ENCODE data around the gene CATSPERE. TPM values are rescaled to one million over a fixed set of nuclear protein-coding genes. Genes with fewer than 3 reads are reported as not detected.
"Not testable (repeated sequence)": the region's sequence is repeated elsewhere in the genome, so short reads cannot be mapped to it uniquely, and the experiment has no call there.

Gene CATSPERE
- total RNA-seq, 4 donors from 2014 or later, result 0.45 to 1.4 (median 0.55) TPM

DNA sequence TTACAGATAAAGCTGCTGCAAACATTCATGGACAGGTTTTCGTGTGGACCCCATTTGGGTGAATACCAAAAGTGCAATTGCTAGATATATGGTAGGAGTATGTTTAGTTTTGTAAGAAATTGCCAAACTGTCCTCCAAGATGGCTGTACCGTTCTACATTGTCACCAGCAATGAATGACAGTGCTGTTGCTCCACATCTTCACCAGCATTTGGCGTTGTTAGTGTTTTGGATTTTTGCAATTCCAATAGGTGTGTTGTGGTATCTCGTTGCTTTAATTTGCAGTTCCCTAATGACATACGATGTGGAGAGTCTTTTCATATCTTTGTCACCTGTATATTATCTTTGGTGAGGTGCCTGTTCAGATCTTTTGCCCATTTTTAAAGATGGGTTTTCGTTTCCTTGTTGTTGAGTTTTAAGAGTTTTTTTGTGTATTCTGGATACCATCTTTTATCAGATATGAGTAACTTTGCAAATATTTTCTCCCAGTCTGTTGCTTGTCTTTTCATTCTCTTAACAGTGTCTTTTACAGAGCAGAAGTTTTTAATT, 12.1 kb downstream of the CATSPERE start:
- Histone ChIP-seq H3K9me3 (peaks cover 5% of the 10 kb centered on the region), H3K27ac (no peak overlapping the region), H3K4me1 (no peaks in the 10 kb centered on the region), H3K27me3 (no peaks in the 10 kb centered on the region), H3K4me3 (no peak overlapping the region), H3K36me3 (no peaks in the 10 kb centered on the region)
- WGBS, result 93% methylated on average over 6 of the region's 6 CpGs
- no peak for DNase-seq (ENCODE audit: low spot score in 2 of 2)
- TF ChIP-seq, protein P1, sequence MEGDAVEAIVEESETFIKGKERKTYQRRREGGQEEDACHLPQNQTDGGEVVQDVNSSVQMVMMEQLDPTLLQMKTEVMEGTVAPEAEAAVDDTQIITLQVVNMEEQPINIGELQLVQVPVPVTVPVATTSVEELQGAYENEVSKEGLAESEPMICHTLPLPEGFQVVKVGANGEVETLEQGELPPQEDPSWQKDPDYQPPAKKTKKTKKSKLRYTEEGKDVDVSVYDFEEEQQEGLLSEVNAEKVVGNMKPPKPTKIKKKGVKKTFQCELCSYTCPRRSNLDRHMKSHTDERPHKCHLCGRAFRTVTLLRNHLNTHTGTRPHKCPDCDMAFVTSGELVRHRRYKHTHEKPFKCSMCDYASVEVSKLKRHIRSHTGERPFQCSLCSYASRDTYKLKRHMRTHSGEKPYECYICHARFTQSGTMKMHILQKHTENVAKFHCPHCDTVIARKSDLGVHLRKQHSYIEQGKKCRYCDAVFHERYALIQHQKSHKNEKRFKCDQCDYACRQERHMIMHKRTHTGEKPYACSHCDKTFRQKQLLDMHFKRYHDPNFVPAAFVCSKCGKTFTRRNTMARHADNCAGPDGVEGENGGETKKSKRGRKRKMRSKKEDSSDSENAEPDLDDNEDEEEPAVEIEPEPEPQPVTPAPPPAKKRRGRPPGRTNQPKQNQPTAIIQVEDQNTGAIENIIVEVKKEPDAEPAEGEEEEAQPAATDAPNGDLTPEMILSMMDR (IDR thresholded peaks at IDR 0.05), result no peak
- TF ChIP-seq EP300 (IDR thresholded peaks at IDR 0.05) (no peak), POLR2A (IDR thresholded peaks at IDR 0.05) (no peak), POLR2AphosphoS5 (IDR thresholded peaks at IDR 0.05) (no peak)

DNA sequence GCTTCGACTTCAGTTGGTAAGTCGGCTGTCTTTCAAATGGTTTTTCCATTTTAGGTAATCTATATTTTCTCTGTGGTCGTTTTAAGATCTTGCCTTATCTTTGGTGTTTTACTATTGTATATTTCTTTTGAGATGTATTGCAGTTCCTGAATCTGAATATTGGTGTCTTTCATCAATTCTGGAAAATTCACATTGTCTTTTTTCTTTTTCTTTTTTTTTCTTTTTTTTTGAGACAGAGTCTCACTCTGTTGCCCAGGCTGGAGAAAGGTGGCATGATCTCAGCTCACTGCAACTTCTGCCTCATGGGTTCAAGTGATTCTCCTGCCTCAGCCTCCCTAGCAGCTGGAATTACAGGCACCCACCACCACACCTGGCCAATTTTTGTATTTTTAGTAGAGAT, 23.9 kb downstream of the CATSPERE start:
- not testable (repeated sequence) for H3K9me3 ChIP-seq; H3K4me1 ChIP-seq; H3K27ac ChIP-seq; H3K36me3 ChIP-seq; DNase-seq (ENCODE audit: low spot score in 2 of 2); H3K4me3 ChIP-seq; H3K27me3 ChIP-seq
- 81% methylated on average over 3 of the region's 3 CpGs for WGBS

DNA sequence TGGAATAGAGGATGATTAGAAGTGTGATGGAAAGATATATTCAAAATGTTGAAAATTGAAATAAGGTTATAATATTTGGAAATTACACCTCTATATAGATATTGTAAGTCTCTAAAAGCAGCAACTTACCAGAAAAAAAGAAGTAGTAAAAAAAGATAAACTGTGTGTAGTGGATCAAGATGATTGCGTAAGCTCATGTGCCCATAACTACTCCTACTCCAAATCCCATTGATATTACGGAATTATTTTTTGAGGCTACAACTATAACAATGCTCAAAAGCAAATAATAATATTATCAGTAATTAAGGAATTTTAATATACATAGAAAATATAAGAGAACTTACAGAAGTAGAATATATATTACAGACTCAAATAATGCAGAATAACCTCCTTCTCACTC, 33.6 kb downstream of the CATSPERE start:
- Histone ChIP-seq H3K36me3 (no peaks in the 10 kb centered on the region), H3K4me3 (no peak overlapping the region), H3K9me3 (no peaks in the 10 kb centered on the region), H3K27ac (no peak overlapping the region), H3K4me1 (no peaks in the 10 kb centered on the region), H3K27me3 (no peaks in the 10 kb centered on the region)
- no peak for DNase-seq (ENCODE audit: low spot score in 2 of 2)
- 92% methylated on average over 2 of the region's 2 CpGs for WGBS
- TF ChIP-seq EP300 (IDR thresholded peaks at IDR 0.05), result no peak
- TF ChIP-seq, protein P1 (IDR thresholded peaks at IDR 0.05), result no peak
- TF ChIP-seq POLR2A (IDR thresholded peaks at IDR 0.05), result no peak

DNA sequence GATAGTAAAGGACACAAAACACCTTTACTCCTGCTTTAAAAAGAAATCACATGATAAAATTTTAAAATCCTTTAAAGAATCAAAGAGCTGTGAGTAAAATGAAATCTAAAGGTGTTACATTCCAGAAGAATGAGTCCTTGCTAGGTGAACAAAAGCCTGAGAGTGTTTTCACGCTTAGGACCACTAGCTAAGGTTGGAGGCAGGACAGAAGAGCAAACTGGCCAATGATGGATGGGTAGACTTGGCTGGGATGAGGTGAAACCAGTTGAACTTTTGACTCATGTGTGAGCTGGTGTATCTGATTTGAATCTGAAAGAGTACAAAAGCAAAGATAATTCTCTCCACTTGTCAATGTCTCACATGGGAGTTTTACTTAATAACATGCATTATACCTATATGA, 35.1 kb downstream of the CATSPERE start:
- Histone ChIP-seq H3K27ac (no peak overlapping the region), H3K4me1 (no peaks in the 10 kb centered on the region), H3K9me3 (peaks cover 9% of the 10 kb centered on the region), H3K4me3 (no peak overlapping the region), H3K27me3 (no peaks in the 10 kb centered on the region), H3K36me3 (no peaks in the 10 kb centered on the region)
- DNase-seq (ENCODE audit: low spot score in 2 of 2), result no peak
- TF ChIP-seq, protein P1 (IDR thresholded peaks at IDR 0.05), result no peak
- TF ChIP-seq EP300 (IDR thresholded peaks at IDR 0.05) (no peak), POLR2A (IDR thresholded peaks at IDR 0.05) (no peak), POLR2AphosphoS5 (IDR thresholded peaks at IDR 0.05) (no peak)
- WGBS, result 62% methylated on average over 1 of the region's 1 CpG

DNA sequence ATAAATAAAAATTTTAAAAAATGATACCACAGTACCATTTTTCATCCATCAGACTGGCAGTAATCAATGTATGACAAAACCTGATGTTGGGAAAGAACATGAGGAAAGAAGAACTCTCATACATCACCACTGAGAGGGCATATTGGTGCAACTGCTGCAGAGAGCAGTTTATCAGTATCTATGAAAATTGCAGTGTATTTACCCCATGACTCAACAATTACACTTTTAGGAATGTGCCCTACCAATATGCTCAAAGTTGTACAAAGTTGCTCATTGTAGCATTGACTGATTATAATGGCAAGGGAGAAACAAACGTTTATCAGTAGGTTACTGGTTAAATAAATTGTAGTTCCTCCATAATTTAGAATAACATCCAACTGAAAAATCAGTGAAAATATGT, 36.7 kb downstream of the CATSPERE start:
- TF ChIP-seq POLR2AphosphoS5 (IDR thresholded peaks at IDR 0.05), result no peak
- no peak for TF ChIP-seq EP300 (IDR thresholded peaks at IDR 0.05)
- Histone ChIP-seq H3K4me1 (no peaks in the 10 kb centered on the region), H3K9me3 (peaks cover 9% of the 10 kb centered on the region), H3K27me3 (no peaks in the 10 kb centered on the region), H3K27ac (no peak overlapping the region), H3K4me3 (no peak overlapping the region), H3K36me3 (no peaks in the 10 kb centered on the region)
- DNase-seq (ENCODE audit: low spot score in 2 of 2), result no peak
- 81% methylated on average over 1 of the region's 1 CpG for WGBS

DNA sequence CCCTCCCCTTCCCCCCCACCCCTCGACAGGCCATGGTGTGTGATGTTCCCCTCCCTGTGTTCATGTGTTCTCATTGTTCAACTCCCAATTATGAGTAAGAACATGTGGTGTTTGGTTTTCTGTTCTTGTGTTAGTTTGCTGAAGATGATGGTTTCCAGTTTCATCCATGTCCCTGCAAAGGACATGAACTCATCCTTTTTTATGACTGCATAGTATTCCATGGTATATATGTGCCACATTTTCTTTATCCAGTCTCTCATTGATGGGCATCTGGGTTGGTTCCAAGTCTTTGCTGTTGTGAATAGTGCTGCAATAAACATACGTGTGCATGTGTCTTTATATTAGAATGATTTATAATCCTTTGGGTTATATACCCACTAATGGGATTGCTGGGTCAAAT, 38.4 kb downstream of the CATSPERE start:
- 93% methylated on average over 2 of the region's 2 CpGs for WGBS
- H3K36me3 ChIP-seq; H3K4me3 ChIP-seq; DNase-seq (ENCODE audit: low spot score in 2 of 2); H3K4me1 ChIP-seq; H3K9me3 ChIP-seq; H3K27ac ChIP-seq; H3K27me3 ChIP-seq: not testable (repeated sequence)

DNA sequence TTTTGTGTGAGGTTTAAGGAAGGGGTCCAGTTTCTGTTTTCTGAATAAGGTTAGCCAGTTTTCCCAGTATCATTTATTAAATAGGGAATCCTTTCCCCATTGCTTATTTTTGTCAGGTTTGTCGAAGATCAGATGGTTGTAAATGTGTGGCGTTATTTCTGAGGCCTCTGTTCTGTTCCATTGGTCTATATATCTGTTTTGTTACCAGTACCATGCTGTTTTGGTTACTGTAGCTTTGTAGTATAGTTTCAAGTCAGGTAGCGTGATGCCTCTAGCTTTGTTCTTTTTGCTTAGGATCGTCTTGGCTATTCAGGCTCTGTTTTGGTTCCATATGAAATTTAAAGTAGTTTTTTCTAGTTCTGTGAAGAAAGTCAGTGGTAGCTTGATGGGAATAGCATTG, 39.4 kb downstream of the CATSPERE start:
- 91% methylated on average over 4 of the region's 4 CpGs for WGBS

More for the DNA sequence above, 39.4 kb downstream of the CATSPERE start:
- not testable (repeated sequence) for H3K27ac ChIP-seq; H3K4me1 ChIP-seq; H3K36me3 ChIP-seq; DNase-seq (ENCODE audit: low spot score in 2 of 2); H3K4me3 ChIP-seq; H3K9me3 ChIP-seq; H3K27me3 ChIP-seq
